Mesenchymal stem cell (in vitro differentiated cells and primary cell): ENCODE data around the gene IDS.

Experiments used
- DNase-seq: peaks from one replicate; pipeline ENCODE4 v3.0.0-alpha.2; 2013
- H2AFZ ChIP-seq: one replicate; pipeline ENCODE4 v1.6.1; 2013; ENCODE audit warnings: low read depth, mild to moderate bottlenecking, control low read depth, inconsistent platforms, low read length, moderate library complexity
- H2AK5ac ChIP-seq: 2 replicates; pipeline ENCODE4 v1.6.1; 2013; ENCODE audit warnings: low read length, moderate library complexity, mild to moderate bottlenecking, inconsistent platforms; ENCODE audit not compliant: severe bottlenecking
- H2BK120ac ChIP-seq: one replicate; pipeline ENCODE4 v1.6.1; 2013; ENCODE audit warnings: low read depth, mild to moderate bottlenecking, inconsistent platforms, low read length, moderate library complexity
- H2BK12ac ChIP-seq, 2 experiments: one replicate each; pipeline ENCODE4 v1.6.1; 2013; ENCODE audit warnings: inconsistent platforms in 2 of 2, low read length in 2 of 2, mild to moderate bottlenecking in 2 of 2, moderate library complexity in 2 of 2, control low read depth in 1 of 2
- H2BK15ac ChIP-seq: one replicate; pipeline ENCODE4 v1.6.1; 2013; ENCODE audit warnings: mild to moderate bottlenecking, low read depth, inconsistent platforms; ENCODE audit not compliant: poor library complexity, severe bottlenecking
- H2BK5ac ChIP-seq: 2 replicates; pipeline ENCODE4 v1.6.1; 2013; ENCODE audit warnings: low read depth, mild to moderate bottlenecking, low read length, control low read depth, inconsistent platforms; ENCODE audit not compliant: poor library complexity, severe bottlenecking
- H3K14ac ChIP-seq, 2 experiments: one replicate each; pipeline ENCODE4 v1.6.1; 2013; ENCODE audit warnings: inconsistent platforms in 2 of 2, low read length in 2 of 2, control low read depth in 1 of 2, mild to moderate bottlenecking in 1 of 2, moderate library complexity in 1 of 2
- H3K18ac ChIP-seq, 2 experiments: one replicate each; pipeline ENCODE4 v1.6.1; 2013; ENCODE audit warnings: inconsistent platforms in 2 of 2, low read length in 2 of 2, control low read depth in 1 of 2, low read depth in 1 of 2, mild to moderate bottlenecking in 1 of 2
- H3K23ac ChIP-seq, 2 experiments: one replicate each; pipeline ENCODE4 v1.6.1; 2013; ENCODE audit warnings: inconsistent platforms in 2 of 2, low read length in 2 of 2, mild to moderate bottlenecking in 2 of 2, moderate library complexity in 2 of 2, control low read depth in 1 of 2
- H3K27ac ChIP-seq: 2 replicates; pipeline ENCODE4 v1.5.1; 2013; ENCODE audit warnings: mild to moderate bottlenecking, moderate library complexity, low read length, control low read depth, inconsistent platforms; ENCODE audit not compliant: poor library complexity, severe bottlenecking
- H3K27me3 ChIP-seq, 2 experiments: 2 replicates each; pipeline versions ENCODE4 v1.6.1 to v1.7.0; 2013; ENCODE audit warnings: low read length in 2 of 2, mild to moderate bottlenecking in 2 of 2, moderate library complexity in 2 of 2, control low read depth in 1 of 2, inconsistent platforms in 1 of 2; ENCODE audit not compliant: control insufficient read depth in 1 of 2, insufficient read depth in 1 of 2
- H3K36me3 ChIP-seq, 2 experiments: 2 replicates each; pipeline versions ENCODE4 v1.6.1 to v1.7.0; 2013; ENCODE audit warnings: low read length in 2 of 2, control low read depth in 1 of 2, inconsistent platforms in 1 of 2, low read depth in 1 of 2, mild to moderate bottlenecking in 1 of 2; ENCODE audit not compliant: insufficient read depth in 2 of 2, control insufficient read depth in 1 of 2
- H3K4ac ChIP-seq, 2 experiments: one replicate each; pipeline ENCODE4 v1.6.1; 2013; ENCODE audit warnings: inconsistent platforms in 2 of 2, low read length in 2 of 2, mild to moderate bottlenecking in 2 of 2, moderate library complexity in 2 of 2, control low read depth in 1 of 2, low read depth in 1 of 2
- H3K4me1 ChIP-seq: 2 replicates; pipeline ENCODE4 v1.6.1; 2013; ENCODE audit warnings: low read depth, low read length, control low read depth; ENCODE audit not compliant: control insufficient read depth, insufficient read depth
- H3K4me2 ChIP-seq: 2 replicates; pipeline ENCODE4 v1.6.1; 2013; ENCODE audit warnings: low read length, mild to moderate bottlenecking, inconsistent platforms; ENCODE audit not compliant: poor library complexity, severe bottlenecking
- H3K4me3 ChIP-seq, 2 experiments: 2 replicates each; pipeline versions ENCODE4 v1.5.1 to v1.7.0; 2013; ENCODE audit warnings: low read length in 2 of 2, mild to moderate bottlenecking in 2 of 2, control low read depth in 1 of 2, low read depth in 1 of 2; ENCODE audit not compliant: insufficient read depth in 1 of 2
- H3K79me1 ChIP-seq: replicated peaks from 2 replicates; pipeline ENCODE4 v1.6.1; 2013; ENCODE audit warnings: mild to moderate bottlenecking, control low read depth, low read length, inconsistent platforms; ENCODE audit not compliant: poor library complexity, severe bottlenecking
- H3K9ac ChIP-seq: 2 replicates; pipeline ENCODE4 v1.7.0; 2013; ENCODE audit warnings: mild to moderate bottlenecking, low read length, moderate library complexity
- H3K9me3 ChIP-seq: 2 replicates; pipeline ENCODE4 v1.7.0; 2013; ENCODE audit warnings: mild to moderate bottlenecking, low read length; ENCODE audit not compliant: control insufficient read depth
- H4K8ac ChIP-seq: one replicate; pipeline ENCODE4 v1.6.1; 2013; ENCODE audit warnings: inconsistent platforms, mild to moderate bottlenecking, low read length, moderate library complexity
- H4K91ac ChIP-seq: one replicate; pipeline ENCODE4 v1.6.1; 2013; ENCODE audit warnings: mild to moderate bottlenecking, low read length, inconsistent platforms
- WGBS: methylation state at CpG from one replicate; pipeline ENCODE4 v1.1.7; 2013; ENCODE audit warnings: mixed read lengths; 5-methylcytosine and 5-hydroxymethylcytosine counted together

Gene IDS

GRCh38 chrX:149458586-149458985 lies 46.5 kb downstream of the IDS start:
- Histone ChIP-seq H3K79me1 (no peaks in the 10 kb centered on the region), H3K4me1 (peaks cover 1% of the 10 kb centered on the region), H3K36me3 (no peaks in the 10 kb centered on the region), H3K14ac (no peak overlapping the region), H2BK120ac (no peak overlapping the region), H3K27ac (no peak overlapping the region), H3K4ac (no peak overlapping the region), H3K27me3 (no peaks in the 10 kb centered on the region), H3K23ac (no peak overlapping the region), H2AK5ac (no peak overlapping the region), H3K4me2 (no peak overlapping the region), H4K91ac (no peak overlapping the region), H3K18ac (no peak overlapping the region), H4K8ac (no peak overlapping the region), H2BK15ac (no peak overlapping the region), H2BK5ac (no peak overlapping the region), H3K4me3 (no peak overlapping the region), H2AFZ (no peak overlapping the region), H2BK12ac (no peak overlapping the region), H3K9me3 (peaks cover 9% of the 10 kb centered on the region), H3K9ac (no peak overlapping the region)
- DNase-seq, result no peak

GRCh38 chrX:149456476-149457245 lies 48.4 kb downstream of the IDS start:
- no peak overlapping the region for H3K27ac ChIP-seq
- H3K27me3 ChIP-seq, result no peaks in the 10 kb centered on the region
- H3K4me3 ChIP-seq, result no peak overlapping the region
- H3K23ac ChIP-seq, result no peak overlapping the region
- no peak overlapping the region for H3K4me2 ChIP-seq
- no peak overlapping the region for H2BK5ac ChIP-seq
- H3K14ac ChIP-seq, result no peak overlapping the region
- H3K4me1 ChIP-seq, result peaks cover 1% of the 10 kb centered on the region
- H2AFZ ChIP-seq, result no peak overlapping the region
- no peaks in the 10 kb centered on the region for H3K36me3 ChIP-seq
- no peak for DNase-seq
- no peak overlapping the region for H4K8ac ChIP-seq
- no peaks in the 10 kb centered on the region for H3K79me1 ChIP-seq
- no peak overlapping the region for H3K9ac ChIP-seq
- WGBS, result 82% methylated on average over 9 of the region's 9 CpGs
- no peak overlapping the region for H3K4ac ChIP-seq
- no peak overlapping the region for H3K18ac ChIP-seq
- H2BK15ac ChIP-seq, result no peak overlapping the region
- H2BK120ac ChIP-seq, result no peak overlapping the region
- no peak overlapping the region for H2BK12ac ChIP-seq
- H3K9me3 ChIP-seq, result peaks cover 4% of the 10 kb centered on the region
- no peak overlapping the region for H2AK5ac ChIP-seq
- H4K91ac ChIP-seq, result no peak overlapping the region

DNA sequence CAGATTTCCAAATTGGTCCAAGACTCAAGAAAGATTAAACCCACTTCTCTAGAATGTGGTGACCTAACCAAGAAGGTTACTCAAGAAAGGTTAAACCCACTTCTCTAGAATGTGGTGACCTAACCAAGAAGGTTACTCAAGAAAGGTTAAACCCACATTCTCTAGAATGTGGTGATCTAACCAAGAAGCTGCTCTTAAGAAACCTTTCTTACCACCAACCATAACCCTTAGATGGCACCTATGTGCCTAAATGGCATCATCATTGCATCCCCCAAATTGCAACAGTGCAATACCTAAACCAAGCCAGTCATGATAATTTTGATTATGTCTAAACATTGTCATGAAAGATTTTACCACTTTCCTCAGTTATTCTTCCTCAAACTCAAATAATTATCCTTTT lies 49.2 kb downstream of the IDS start:
- Histone ChIP-seq H3K4ac (no peak overlapping the region), H2BK15ac (no peak overlapping the region), H4K8ac (no peak overlapping the region), H3K4me2 (no peak overlapping the region), H3K9ac (no peak overlapping the region), H3K18ac (no peak overlapping the region), H3K4me1 (peaks cover 1% of the 10 kb centered on the region), H3K79me1 (no peaks in the 10 kb centered on the region), H2BK12ac (no peak overlapping the region), H3K27me3 (no peaks in the 10 kb centered on the region), H3K27ac (no peak overlapping the region), H3K14ac (no peak overlapping the region), H3K36me3 (no peaks in the 10 kb centered on the region), H2AFZ (no peak overlapping the region), H3K23ac (no peak overlapping the region), H2BK5ac (no peak overlapping the region), H3K9me3 (peaks cover 4% of the 10 kb centered on the region), H2BK120ac (no peak overlapping the region), H4K91ac (no peak overlapping the region), H2AK5ac (no peak overlapping the region), H3K4me3 (no peak overlapping the region)
- DNase-seq, result no peak

DNA sequence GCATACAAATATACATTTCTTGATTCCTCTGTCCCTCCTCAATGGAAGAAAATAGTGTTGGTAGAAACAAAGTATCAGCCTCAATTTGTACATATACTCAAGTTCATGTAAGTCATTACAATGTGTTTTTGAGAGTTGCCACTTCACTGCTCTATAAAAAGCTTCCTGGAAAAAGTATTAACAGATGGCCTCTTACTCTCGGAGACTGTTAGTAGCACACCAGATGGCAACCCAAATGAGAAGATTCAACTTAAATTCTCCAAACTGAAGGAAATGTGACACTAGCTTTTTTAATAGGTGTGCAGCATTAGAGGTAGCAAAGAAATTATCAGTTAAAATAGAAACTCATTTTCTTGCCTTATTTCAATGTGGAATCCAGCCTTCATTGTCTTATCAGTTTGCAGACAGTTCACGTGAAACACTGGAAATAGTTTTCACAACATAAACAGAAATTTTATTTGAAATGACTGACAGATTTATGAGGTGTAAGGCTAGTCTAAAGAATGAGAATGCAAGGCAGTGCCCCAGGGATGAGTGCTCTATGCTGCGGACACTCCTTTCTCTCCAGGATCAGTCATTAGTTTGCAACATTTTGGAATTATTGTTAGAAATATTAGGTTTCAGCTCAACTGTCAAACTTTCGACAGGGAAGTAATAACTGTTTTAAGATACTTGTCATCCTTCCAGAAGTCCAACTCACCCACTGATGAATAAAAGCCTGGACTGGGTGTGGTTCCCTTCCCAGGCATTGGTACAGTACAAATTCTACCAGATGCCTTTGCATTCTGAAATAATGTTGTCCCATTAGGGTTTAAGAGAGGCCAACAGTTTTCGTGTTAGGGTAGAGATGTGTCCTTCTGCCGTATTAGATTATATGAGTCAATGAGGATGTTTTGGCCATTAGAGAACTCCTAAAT lies 50.9 kb downstream of the IDS start:
- Histone ChIP-seq H3K9me3 (peaks cover 14% of the 10 kb centered on the region), H4K91ac (no peak overlapping the region), H3K36me3 (no peaks in the 10 kb centered on the region), H3K4me3 (no peak overlapping the region), H4K8ac (no peak overlapping the region), H3K27me3 (no peaks in the 10 kb centered on the region), H3K9ac (no peak overlapping the region), H2BK15ac (no peak overlapping the region), H3K4ac (no peak overlapping the region), H3K23ac (no peak overlapping the region), H2BK5ac (no peak overlapping the region), H2BK12ac (no peak overlapping the region), H3K4me2 (no peak overlapping the region), H3K79me1 (no peaks in the 10 kb centered on the region), H2AK5ac (no peak overlapping the region), H2BK120ac (no peak overlapping the region), H3K27ac (no peak overlapping the region), H2AFZ (no peak overlapping the region), H3K4me1 (peaks cover 1% of the 10 kb centered on the region), H3K14ac (no peak overlapping the region), H3K18ac (no peak overlapping the region)
- DNase-seq, result no peak
- WGBS, result 100% methylated on average over 1 of the region's 6 CpGs
